GM12878 (cell line): Measurements from ENCODE around the gene TULP4.

Source experiments
- BACH1 ChIP-seq: fragments of 450-650 bp; IDR thresholded peaks from 2 replicates; pipeline ENCODE4 v1.6.1; 2017; ENCODE audit warnings: mild to moderate bottlenecking, borderline replicate concordance
- CTCF ChIP-seq, 3 experiments: IDR thresholded peaks in 2 of 3; conservative IDR thresholded peaks in 1 of 3; 2 replicates each; pipeline ENCODE4 v1.5.1; 2011; ENCODE audit warnings: low read depth in 3 of 3, low read length in 3 of 3, mild to moderate bottlenecking in 3 of 3, control low read depth in 2 of 3, moderate library complexity in 2 of 3, inconsistent platforms in 1 of 3, mixed read lengths in 1 of 3; ENCODE audit not compliant: control insufficient read depth in 2 of 3, insufficient read depth in 1 of 3; ENCODE audit errors: extremely low read depth in 1 of 3
- DPF2 ChIP-seq: fragments of 450-650 bp; IDR thresholded peaks from 2 replicates; pipeline ENCODE4 v1.6.1; 2017; ENCODE audit warnings: mild to moderate bottlenecking
- NFIC ChIP-seq: IDR thresholded peaks from 2 replicates; pipeline ENCODE4 v1.6.1; 2012; ENCODE audit warnings: low read depth, mild to moderate bottlenecking, inconsistent platforms, low read length, moderate library complexity
- NR2F1 ChIP-seq: fragments of 450-650 bp; conservative IDR thresholded peaks from 2 replicates; pipeline ENCODE4 v1.6.1; 2017; ENCODE audit warnings: mild to moderate bottlenecking
- PML ChIP-seq: IDR thresholded peaks from 2 replicates; pipeline ENCODE4 v1.6.1; 2012; ENCODE audit warnings: low read length, inconsistent platforms
- POLR2A ChIP-seq: IDR thresholded peaks from 2 replicates; pipeline ENCODE4 v1.6.1; 2011; ENCODE audit warnings: low read depth, mild to moderate bottlenecking, low read length
- POLR2AphosphoS5 ChIP-seq: IDR thresholded peaks from 2 replicates; pipeline ENCODE4 v1.6.1; 2011; ENCODE audit warnings: mild to moderate bottlenecking, low read length, inconsistent platforms
- RAD21 ChIP-seq: IDR thresholded peaks from 2 replicates; pipeline ENCODE4 v1.6.1; 2011; ENCODE audit warnings: mild to moderate bottlenecking, low read depth, low read length, moderate library complexity; ENCODE audit not compliant: insufficient read depth
- TAF1 ChIP-seq: IDR thresholded peaks from 2 replicates; pipeline ENCODE4 v1.6.1; 2011; ENCODE audit warnings: mild to moderate bottlenecking, low read depth, low read length, borderline replicate concordance

- TF ChIP-seq BACH1 (no peak), TAF1 (no peak), CTCF (IDR thresholded peaks at IDR 0.05 in 2 of 3, conservative IDR thresholded peaks at IDR 0.05 in 1 of 3; ENCODE audit: control insufficient read depth in 2 of 3, extremely low read depth in 1 of 3, insufficient read depth in 1 of 3, low read depth in 3 of 3, low read length in 3 of 3) (no peak), POLR2A (no peak), POLR2AphosphoS5 (no peak), NR2F1 (no peak), DPF2 (no peak), NFIC (no peak), PML (no peak), RAD21 (no peak)
Observed at GRCh38 chr6:158431560-158431959, 119.3 kb downstream of the TULP4 start.
